ENCODE data around the gene PCDH15.

The PCDH15 gene

GRCh38 chr10:54622017-54622416 lies 179.0 kb downstream of the PCDH15 start:
- no peak overlapping the region for H3K4me3 ChIP-seq (ENCODE audit: low read length)
- DNase-seq (ENCODE audit: low read depth) = no peak
- no peak for TF ChIP-seq CTCF (conservative IDR thresholded peaks at IDR 0.05; ENCODE audit: low read depth, low read length)

GRCh38 chr10:54620352-54620751 lies 180.7 kb downstream of the PCDH15 start:
- no peak for DNase-seq (ENCODE audit: low read depth)
- TF ChIP-seq CTCF (conservative IDR thresholded peaks at IDR 0.05; ENCODE audit: low read depth, low read length) = no peak
- H3K4me3 ChIP-seq (ENCODE audit: low read length) = no peak overlapping the region

GRCh38 chr10:54614072-54614471 lies 187.0 kb downstream of the PCDH15 start:
- no peak overlapping the region for H3K4me3 ChIP-seq (ENCODE audit: low read length)
- TF ChIP-seq CTCF (conservative IDR thresholded peaks at IDR 0.05; ENCODE audit: low read depth, low read length) = no peak
- no peak for DNase-seq (ENCODE audit: low read depth)

GRCh38 chr10:54613162-54613561 lies 187.9 kb downstream of the PCDH15 start:
- no peak overlapping the region for H3K4me3 ChIP-seq (ENCODE audit: low read length)
- DNase-seq (ENCODE audit: low read depth) = no peak
- TF ChIP-seq CTCF (conservative IDR thresholded peaks at IDR 0.05; ENCODE audit: low read depth, low read length) = no peak

GRCh38 chr10:54609423-54609822 lies 191.6 kb downstream of the PCDH15 start:
- no peak for TF ChIP-seq CTCF (conservative IDR thresholded peaks at IDR 0.05; ENCODE audit: low read depth, low read length)
- no peak overlapping the region for H3K4me3 ChIP-seq (ENCODE audit: low read length)
- DNase-seq (ENCODE audit: low read depth) = no peak

GRCh38 chr10:54607983-54608382 lies 193.0 kb downstream of the PCDH15 start:
- DNase-seq (ENCODE audit: low read depth) = no peak
- no peak for TF ChIP-seq CTCF (conservative IDR thresholded peaks at IDR 0.05; ENCODE audit: low read depth, low read length)
- H3K4me3 ChIP-seq (ENCODE audit: low read length) = no peak overlapping the region

GRCh38 chr10:54594289-54594688 lies 206.7 kb downstream of the PCDH15 start:
- H3K4me3 ChIP-seq (ENCODE audit: low read length) = no peak overlapping the region
- TF ChIP-seq CTCF (conservative IDR thresholded peaks at IDR 0.05; ENCODE audit: low read depth, low read length) = no peak
- no peak for DNase-seq (ENCODE audit: low read depth)
